ENCODE results near the gene CHST15.

The CHST15 gene

DNA sequence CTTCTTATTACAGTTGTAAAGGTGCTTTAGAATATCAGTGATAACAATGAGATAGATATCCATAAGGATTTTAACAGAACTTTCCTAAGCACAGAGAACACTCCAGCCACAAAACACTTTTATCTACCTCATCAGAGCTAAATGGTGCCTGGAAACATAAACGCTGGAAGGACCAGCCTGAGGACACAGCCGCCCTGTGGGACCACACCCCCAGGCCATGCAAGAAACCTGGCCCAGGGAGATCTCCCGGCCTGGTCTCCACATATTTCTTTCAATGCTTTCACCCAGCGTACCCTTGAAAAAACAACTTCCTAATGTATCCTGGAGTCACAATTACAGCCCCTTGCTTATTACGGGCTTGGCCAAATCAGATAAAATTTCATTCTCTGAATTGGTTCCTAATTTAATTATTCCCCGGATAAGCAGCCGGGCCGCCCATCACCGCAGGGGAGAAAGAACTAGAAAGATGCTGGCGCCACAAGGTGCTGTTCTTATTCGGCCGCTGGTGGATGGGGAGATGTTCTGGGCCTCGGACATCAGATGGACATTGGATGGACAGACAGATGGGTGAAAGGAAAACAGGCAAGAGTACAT lies 11.8 kb downstream of the CHST15 start:
- H3K9me2 ChIP-seq (replicated peaks; ENCODE audit: control insufficient read depth, low read length), result no peaks in the 10 kb centered on the region

DNA sequence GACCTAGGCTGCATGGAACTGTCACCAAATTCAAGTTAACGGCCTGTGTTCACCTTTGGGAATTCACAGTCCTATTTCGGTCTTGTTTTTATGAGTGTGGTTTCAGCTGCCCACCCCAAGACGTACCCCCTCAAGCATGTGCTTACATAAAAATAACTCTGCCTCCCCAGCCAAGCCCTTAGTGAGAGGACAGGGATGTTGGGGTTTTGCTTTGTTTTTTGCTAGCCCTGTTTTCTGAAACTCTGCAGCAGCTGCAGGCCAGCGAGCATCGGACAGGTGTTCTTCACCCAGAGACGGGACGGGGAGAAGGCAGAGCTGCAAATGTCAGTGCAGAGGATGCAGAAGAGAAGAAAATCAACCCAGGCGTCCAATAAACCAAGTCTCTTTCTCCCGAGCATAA lies 13.5 kb downstream of the CHST15 start:
- Histone ChIP-seq H3K27me3 (ENCODE audit: control insufficient read depth, low read length) (no peaks in the 10 kb centered on the region), H3K9me3 (ENCODE audit: control insufficient read depth, insufficient read depth, low read length) (no peaks in the 10 kb centered on the region), H3K4me2 (ENCODE audit: low read length) (peak overlapping the region; percentile 96), H3K4me3 (ENCODE audit: low read length) (peak overlapping the region; percentile 71), H3K9me2 (replicated peaks; ENCODE audit: control insufficient read depth, low read length) (no peaks in the 10 kb centered on the region), H4K20me1 (ENCODE audit: control insufficient read depth, insufficient read depth, low read depth, low read length) (no peaks in the 10 kb centered on the region), H3K27ac (ENCODE audit: low read depth, low read length) (peak overlapping the region; percentile 99), H3K36me3 (ENCODE audit: control insufficient read depth, low read length) (peaks cover 65% of the 10 kb centered on the region), H3K4me1 (ENCODE audit: control insufficient read depth, low read length) (peaks cover 99% of the 10 kb centered on the region), H3K79me2 (ENCODE audit: control insufficient read depth, low read length) (peaks cover 88% of the 10 kb centered on the region), H3F3A (ENCODE audit: control insufficient read depth, insufficient read depth) (peaks cover 72% of the 10 kb centered on the region)
- no peak for TF ChIP-seq EZH2phosphoT487 (IDR thresholded peaks at IDR 0.05; ENCODE audit: borderline replicate concordance, low read length)
- TF ChIP-seq, protein P1, sequence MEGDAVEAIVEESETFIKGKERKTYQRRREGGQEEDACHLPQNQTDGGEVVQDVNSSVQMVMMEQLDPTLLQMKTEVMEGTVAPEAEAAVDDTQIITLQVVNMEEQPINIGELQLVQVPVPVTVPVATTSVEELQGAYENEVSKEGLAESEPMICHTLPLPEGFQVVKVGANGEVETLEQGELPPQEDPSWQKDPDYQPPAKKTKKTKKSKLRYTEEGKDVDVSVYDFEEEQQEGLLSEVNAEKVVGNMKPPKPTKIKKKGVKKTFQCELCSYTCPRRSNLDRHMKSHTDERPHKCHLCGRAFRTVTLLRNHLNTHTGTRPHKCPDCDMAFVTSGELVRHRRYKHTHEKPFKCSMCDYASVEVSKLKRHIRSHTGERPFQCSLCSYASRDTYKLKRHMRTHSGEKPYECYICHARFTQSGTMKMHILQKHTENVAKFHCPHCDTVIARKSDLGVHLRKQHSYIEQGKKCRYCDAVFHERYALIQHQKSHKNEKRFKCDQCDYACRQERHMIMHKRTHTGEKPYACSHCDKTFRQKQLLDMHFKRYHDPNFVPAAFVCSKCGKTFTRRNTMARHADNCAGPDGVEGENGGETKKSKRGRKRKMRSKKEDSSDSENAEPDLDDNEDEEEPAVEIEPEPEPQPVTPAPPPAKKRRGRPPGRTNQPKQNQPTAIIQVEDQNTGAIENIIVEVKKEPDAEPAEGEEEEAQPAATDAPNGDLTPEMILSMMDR (IDR thresholded peaks at IDR 0.05; ENCODE audit: low read depth, low read length, poor library complexity, severe bottlenecking), result no peak

More for the DNA sequence above, 11.8 kb downstream of the CHST15 start:
- Histone ChIP-seq H3K79me2 (ENCODE audit: control insufficient read depth, low read length) (peaks cover 90% of the 10 kb centered on the region), H3K27ac (ENCODE audit: low read depth, low read length) (peak overlapping the region; percentile 99), H3K4me3 (ENCODE audit: low read length) (peak overlapping the region; percentile 71), H3K4me2 (ENCODE audit: low read length) (peak overlapping the region; percentile 96), H3K36me3 (ENCODE audit: control insufficient read depth, low read length) (peaks cover 74% of the 10 kb centered on the region), H3F3A (ENCODE audit: control insufficient read depth, insufficient read depth) (peaks cover 63% of the 10 kb centered on the region), H3K9me3 (ENCODE audit: control insufficient read depth, insufficient read depth, low read length) (no peaks in the 10 kb centered on the region), H3K4me1 (ENCODE audit: control insufficient read depth, low read length) (peaks cover 100% of the 10 kb centered on the region), H4K20me1 (ENCODE audit: control insufficient read depth, insufficient read depth, low read depth, low read length) (no peaks in the 10 kb centered on the region), H3K27me3 (ENCODE audit: control insufficient read depth, low read length) (no peaks in the 10 kb centered on the region)
- TF ChIP-seq EZH2phosphoT487 (IDR thresholded peaks at IDR 0.05; ENCODE audit: borderline replicate concordance, low read length), result no peak
- TF ChIP-seq, protein P1 (IDR thresholded peaks at IDR 0.05; ENCODE audit: low read depth, low read length, poor library complexity, severe bottlenecking), result no peak

DNA sequence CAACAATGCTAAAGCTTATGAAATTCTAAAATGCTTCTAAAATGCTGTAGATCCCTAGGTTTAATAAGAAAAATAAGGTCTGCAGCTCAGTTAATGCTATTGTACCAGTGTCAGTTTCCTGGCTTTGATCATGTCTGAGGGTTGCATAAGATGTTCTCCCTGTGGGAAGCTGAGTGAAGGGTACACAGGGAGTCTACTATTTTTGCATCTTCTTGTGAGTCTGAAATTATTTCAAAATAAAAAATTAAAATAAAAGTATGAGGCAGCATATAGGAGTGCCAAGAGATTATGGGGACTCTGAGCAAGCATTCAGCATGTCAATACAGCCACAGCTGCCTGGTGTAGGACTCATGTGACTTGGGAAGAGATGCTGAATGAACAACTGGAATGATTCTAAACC lies 14.7 kb downstream of the CHST15 start:
- Histone ChIP-seq H3K4me1 (ENCODE audit: control insufficient read depth, low read length) (peaks cover 99% of the 10 kb centered on the region), H3K27me3 (ENCODE audit: control insufficient read depth, low read length) (no peaks in the 10 kb centered on the region), H3K27ac (ENCODE audit: low read depth, low read length) (peak overlapping the region; percentile 99), H4K20me1 (ENCODE audit: control insufficient read depth, insufficient read depth, low read depth, low read length) (no peaks in the 10 kb centered on the region), H3F3A (ENCODE audit: control insufficient read depth, insufficient read depth) (peaks cover 76% of the 10 kb centered on the region), H3K9me3 (ENCODE audit: control insufficient read depth, insufficient read depth, low read length) (no peaks in the 10 kb centered on the region), H3K36me3 (ENCODE audit: control insufficient read depth, low read length) (peaks cover 60% of the 10 kb centered on the region), H3K4me3 (ENCODE audit: low read length) (peak overlapping the region; percentile 53), H3K4me2 (ENCODE audit: low read length) (peak overlapping the region; percentile 96), H3K79me2 (ENCODE audit: control insufficient read depth, low read length) (peaks cover 88% of the 10 kb centered on the region), H3K9me2 (replicated peaks; ENCODE audit: control insufficient read depth, low read length) (no peaks in the 10 kb centered on the region)
- TF ChIP-seq, protein P1 (IDR thresholded peaks at IDR 0.05; ENCODE audit: low read depth, low read length, poor library complexity, severe bottlenecking), result no peak
- no peak for TF ChIP-seq EZH2phosphoT487 (IDR thresholded peaks at IDR 0.05; ENCODE audit: borderline replicate concordance, low read length)
